ENCODE measurements around the gene OOSP1.

GRCh38 chr11:59901306-59901705 is 36.9 kb upstream of the OOSP1 start:
- TF ChIP-seq, protein P1, sequence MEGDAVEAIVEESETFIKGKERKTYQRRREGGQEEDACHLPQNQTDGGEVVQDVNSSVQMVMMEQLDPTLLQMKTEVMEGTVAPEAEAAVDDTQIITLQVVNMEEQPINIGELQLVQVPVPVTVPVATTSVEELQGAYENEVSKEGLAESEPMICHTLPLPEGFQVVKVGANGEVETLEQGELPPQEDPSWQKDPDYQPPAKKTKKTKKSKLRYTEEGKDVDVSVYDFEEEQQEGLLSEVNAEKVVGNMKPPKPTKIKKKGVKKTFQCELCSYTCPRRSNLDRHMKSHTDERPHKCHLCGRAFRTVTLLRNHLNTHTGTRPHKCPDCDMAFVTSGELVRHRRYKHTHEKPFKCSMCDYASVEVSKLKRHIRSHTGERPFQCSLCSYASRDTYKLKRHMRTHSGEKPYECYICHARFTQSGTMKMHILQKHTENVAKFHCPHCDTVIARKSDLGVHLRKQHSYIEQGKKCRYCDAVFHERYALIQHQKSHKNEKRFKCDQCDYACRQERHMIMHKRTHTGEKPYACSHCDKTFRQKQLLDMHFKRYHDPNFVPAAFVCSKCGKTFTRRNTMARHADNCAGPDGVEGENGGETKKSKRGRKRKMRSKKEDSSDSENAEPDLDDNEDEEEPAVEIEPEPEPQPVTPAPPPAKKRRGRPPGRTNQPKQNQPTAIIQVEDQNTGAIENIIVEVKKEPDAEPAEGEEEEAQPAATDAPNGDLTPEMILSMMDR (IDR thresholded peaks at IDR 0.05 in 2 of 3, conservative IDR thresholded peaks at IDR 0.05 in 1 of 3; ENCODE audit: control insufficient read depth in 2 of 3, extremely low read depth in 1 of 3, insufficient read depth in 1 of 3, low read depth in 3 of 3, low read length in 3 of 3), result no peak
- TF ChIP-seq EP300 (IDR thresholded peaks at IDR 0.05; ENCODE audit: borderline replicate concordance in 1 of 2, control insufficient read depth in 1 of 2, low read depth in 2 of 2, low read length in 2 of 2) (no peak), ESRRA (IDR thresholded peaks at IDR 0.05; ENCODE audit: low read length) (no peak), TCF7 (IDR thresholded peaks at IDR 0.05; ENCODE audit: borderline replicate concordance) (no peak)
